Measurements from ENCODE around the gene ARL5B. TPM values are rescaled to one million over a fixed set of nuclear protein-coding genes. Genes with fewer than 3 reads are reported as not detected.

The ARL5B gene
- total RNA-seq, 4 donors from 2014 or later, result 8.3 to 12.1 (median 11.1) TPM

- Histone ChIP-seq H3K27ac (no peak overlapping the region), H3K27me3 (no peaks in the 10 kb centered on the region), H3K9me3 (no peaks in the 10 kb centered on the region), H3K4me3 (no peak overlapping the region), H3K36me3 (peaks cover 0 to 23% of the 10 kb centered on the region in 2 donors), H3K4me1 (peaks cover 3 to 32% (median 4%) of the 10 kb centered on the region in 3 donors)
- TF ChIP-seq CTCF (IDR thresholded peaks at IDR 0.05), result no peak
- TF ChIP-seq EP300 (IDR thresholded peaks at IDR 0.05), result no peak
- no peak for TF ChIP-seq POLR2AphosphoS5 (IDR thresholded peaks at IDR 0.05)
- no peak for TF ChIP-seq POLR2A (IDR thresholded peaks at IDR 0.05)
- ATAC-seq, result no peak
- WGBS, 2 donors (ENCODE audit: low coverage in 1 of 2), result 94 to 97% methylated on average over 2 of the region's 2 CpGs
Observed at GRCh38 chr10:18647151-18647550, 12.1 kb upstream of the ARL5B start.

- ATAC-seq, result no peak
- H3K4me1 ChIP-seq, result peaks cover 3 to 33% (median 4%) of the 10 kb centered on the region in 3 donors
- H3K27ac ChIP-seq, result no peak overlapping the region
- H3K36me3 ChIP-seq, result peaks cover 0 to 23% of the 10 kb centered on the region in 2 donors
- H3K4me3 ChIP-seq, result no peak overlapping the region
- 90 to 97% methylated on average over 3 of the region's 3 CpGs for WGBS, 2 donors (ENCODE audit: low coverage in 1 of 2)
- no peaks in the 10 kb centered on the region for H3K9me3 ChIP-seq
- H3K27me3 ChIP-seq, result no peaks in the 10 kb centered on the region
- TF ChIP-seq CTCF (IDR thresholded peaks at IDR 0.05), result no peak
- no peak for TF ChIP-seq POLR2AphosphoS5 (IDR thresholded peaks at IDR 0.05)
- TF ChIP-seq POLR2A (IDR thresholded peaks at IDR 0.05), result no peak
- TF ChIP-seq EP300 (IDR thresholded peaks at IDR 0.05), result no peak
Observed at GRCh38 chr10:18647945-18648344, 11.3 kb upstream of the ARL5B start.

- WGBS, 2 donors (ENCODE audit: low coverage in 1 of 2), result 62 to 77% methylated on average over 7 of the region's 7 CpGs
- Histone ChIP-seq H3K36me3 (peaks cover 0 to 29% of the 10 kb centered on the region in 2 donors), H3K27me3 (no peaks in the 10 kb centered on the region), H3K4me3 (no peak overlapping the region), H3K4me1 (peaks cover 3 to 33% (median 4%) of the 10 kb centered on the region in 3 donors), H3K27ac (no peak overlapping the region), H3K9me3 (no peaks in the 10 kb centered on the region)
- no peak for ATAC-seq
- no peak for TF ChIP-seq POLR2A (IDR thresholded peaks at IDR 0.05)
- no peak for TF ChIP-seq CTCF (IDR thresholded peaks at IDR 0.05)
- no peak for TF ChIP-seq POLR2AphosphoS5 (IDR thresholded peaks at IDR 0.05)
- TF ChIP-seq EP300 (IDR thresholded peaks at IDR 0.05), result no peak
Observed at GRCh38 chr10:18649364-18649959, 9.8 kb upstream of the ARL5B start.

GRCh38 chr10:18650404-18650997 is 8.7 kb upstream of the ARL5B start:
- no peak for TF ChIP-seq CTCF (IDR thresholded peaks at IDR 0.05)
- peak overlapping the region; percentile 46 to 71 for H3K4me3 ChIP-seq
- H3K9me3 ChIP-seq, result no peaks in the 10 kb centered on the region
- H3K36me3 ChIP-seq, result peaks cover 0 to 25% of the 10 kb centered on the region in 2 donors
- H3K27ac ChIP-seq, result peak overlapping the region in 1 of 4 donors; percentile 86
- no peak for ATAC-seq
- no peaks in the 10 kb centered on the region for H3K27me3 ChIP-seq
- H3K4me1 ChIP-seq, result peaks cover 3 to 33% (median 4%) of the 10 kb centered on the region in 3 donors
- WGBS, 2 donors (ENCODE audit: low coverage in 1 of 2), result 5 to 8% methylated on average over 6 of the region's 6 CpGs
